ENCODE measurements around the gene EMD. TPM values are rescaled to one million over a fixed set of nuclear protein-coding genes. Genes with fewer than 3 reads are reported as not detected.
"Not testable (repeated sequence)": the region's sequence is repeated elsewhere in the genome, so short reads cannot be mapped to it uniquely, and the experiment has no call there.

EMD gene
- polyA plus RNA-seq, 1 donor = 68.2 TPM

DNA sequence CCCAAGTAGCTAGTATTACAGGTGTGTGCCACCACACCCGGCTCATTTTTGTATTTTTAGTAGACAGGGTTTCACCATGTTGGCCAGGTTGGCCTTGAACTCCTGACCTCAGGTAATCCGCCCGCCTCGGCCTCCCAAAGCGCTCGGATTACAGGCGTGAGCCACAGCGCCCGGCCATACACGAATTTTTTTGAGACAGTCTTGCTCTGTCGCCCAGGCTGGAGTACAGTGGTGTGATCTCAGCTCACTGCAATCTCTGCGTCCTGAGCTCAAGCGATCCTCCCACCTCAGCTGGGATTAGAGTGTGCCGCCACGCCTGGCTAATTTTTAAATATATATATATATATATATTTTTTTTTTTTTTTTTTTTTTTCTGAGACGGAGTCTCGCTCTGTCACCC, 17.3 kb downstream of the EMD start:
- not testable (repeated sequence) for DNase-seq

DNA sequence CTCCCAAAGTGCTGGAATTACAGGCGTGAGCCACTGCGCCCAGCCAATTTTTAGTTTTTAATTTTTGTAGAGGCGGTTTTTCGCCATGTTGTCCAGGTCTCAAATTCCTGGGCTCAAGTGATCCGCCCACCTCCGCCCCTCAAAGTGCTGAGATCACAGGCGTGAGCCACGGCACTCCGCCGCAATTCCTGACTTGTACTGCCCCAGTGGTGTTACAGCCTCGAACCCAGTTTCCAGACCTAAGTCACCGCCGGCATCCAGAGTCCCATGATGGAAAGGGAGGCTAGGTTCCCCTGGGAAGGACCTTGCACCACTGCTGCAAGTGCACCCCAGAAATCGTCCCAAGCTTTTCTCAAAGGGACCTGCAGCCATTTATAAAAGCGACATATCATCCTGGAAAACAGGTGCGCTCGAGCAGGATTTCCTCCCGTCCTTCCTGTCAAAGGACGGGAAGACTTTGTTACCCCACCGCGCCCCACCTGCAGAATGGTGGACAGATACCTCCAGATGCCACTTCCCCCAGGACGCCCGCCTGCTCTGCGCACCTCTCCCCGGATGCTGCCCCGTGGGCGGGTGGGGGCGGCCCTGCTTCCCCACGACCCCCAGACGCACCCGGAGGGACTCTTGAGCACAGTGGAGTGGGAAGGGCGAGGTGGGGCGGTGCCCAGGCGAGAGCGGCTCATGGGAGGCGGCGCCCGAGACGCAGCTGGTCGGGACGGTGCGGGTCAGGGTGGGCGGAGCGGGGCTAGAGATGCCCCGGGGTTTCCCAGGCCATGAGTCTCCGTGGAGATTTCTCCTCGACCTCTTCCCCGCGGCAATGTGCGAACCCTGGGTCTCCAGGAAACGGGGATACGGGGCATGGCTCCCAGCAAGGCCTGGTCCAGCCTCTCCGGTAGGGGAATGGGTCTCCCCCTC, 18.1 kb downstream of the EMD start:
- DNase-seq = no peak

DNA sequence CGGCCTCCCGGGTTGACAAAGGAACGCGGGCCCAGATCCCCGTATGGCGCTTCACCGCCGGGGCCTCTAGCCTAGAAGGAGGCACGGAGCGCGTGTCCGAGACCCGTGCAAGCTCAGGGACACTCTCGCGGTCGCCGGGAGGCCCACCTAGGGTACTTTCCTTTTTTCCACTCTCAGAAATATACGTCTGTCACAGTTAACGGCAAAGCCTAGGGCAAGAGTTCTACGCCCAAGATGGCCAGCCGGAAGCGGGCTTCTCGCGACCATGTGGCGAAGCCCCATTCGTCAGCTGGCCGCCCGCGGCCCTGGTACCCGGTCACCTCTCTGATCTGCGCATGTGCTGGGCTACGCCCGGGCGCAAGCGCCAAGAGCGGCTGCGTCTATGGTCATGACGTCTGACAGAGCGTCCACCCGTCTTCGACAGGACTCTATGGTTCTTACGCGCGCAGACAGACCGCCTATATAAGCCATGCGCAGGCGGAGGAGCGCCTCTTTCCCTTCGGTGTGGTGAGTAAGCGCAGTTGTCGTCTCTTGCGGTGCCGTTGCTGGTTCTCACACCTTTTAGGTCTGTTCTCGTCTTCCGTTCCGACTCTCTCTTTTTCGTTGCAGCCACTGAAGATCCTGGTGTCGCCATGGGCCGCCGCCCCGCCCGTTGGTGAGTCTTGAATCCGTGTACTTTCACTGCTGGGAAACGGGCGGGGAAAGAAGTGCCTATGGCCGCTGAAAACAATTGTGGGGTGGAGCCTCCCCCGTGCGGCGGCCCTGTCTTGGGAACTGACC, 19.0 kb downstream of the EMD start, which contains the start of gene RPL10:
Gene RPL10 (plus strand): TSS at position 490 of the 780 bp plus-strand sequence. CDS start 143 bp downstream, at position 633.
- DNase-seq = peak; percentile 88

DNA sequence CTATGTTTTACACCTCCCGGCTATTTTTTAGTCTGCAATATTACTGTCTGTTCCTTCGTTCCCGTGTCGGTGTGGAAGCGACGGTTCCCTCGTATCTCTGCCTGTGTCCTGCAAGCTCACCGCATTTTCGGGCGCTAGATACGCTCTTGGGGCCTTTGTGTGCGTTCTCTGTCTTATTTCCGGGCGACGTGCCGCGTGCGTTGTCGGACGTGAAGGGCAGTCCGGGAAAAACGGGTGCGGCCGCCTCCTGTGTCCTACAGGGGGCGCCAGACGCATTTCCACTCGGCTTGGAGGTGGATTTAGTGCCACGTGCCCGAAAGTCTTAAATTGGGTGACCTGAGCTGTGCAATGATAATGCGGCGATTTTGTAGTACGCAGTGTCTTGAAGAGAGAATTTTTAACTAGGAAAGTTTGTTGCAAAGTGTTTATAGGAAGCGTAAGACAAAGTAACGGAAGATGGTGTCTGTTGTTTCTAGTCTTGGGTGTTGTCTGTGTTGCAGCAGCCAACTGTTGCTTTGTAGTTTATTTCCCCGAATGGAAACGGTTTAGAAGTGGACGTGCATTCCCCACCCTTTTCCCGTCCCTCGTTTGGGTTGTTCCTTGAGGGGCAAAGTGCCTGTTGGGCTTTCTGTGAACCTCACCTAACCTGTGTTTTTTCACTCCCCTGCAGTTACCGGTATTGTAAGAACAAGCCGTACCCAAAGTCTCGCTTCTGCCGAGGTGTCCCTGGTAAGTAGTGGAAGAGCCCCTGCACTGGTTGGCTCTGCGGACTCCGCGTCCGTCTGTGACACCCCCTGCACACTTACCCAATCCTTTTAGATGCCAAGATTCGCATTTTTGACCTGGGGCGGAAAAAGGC, 19.8 kb downstream of the EMD start:
- peak; percentile 76 for DNase-seq

GRCh38 chrX:154399527-154400368, 20.7 kb downstream of the EMD start:
- no peak for DNase-seq

DNA sequence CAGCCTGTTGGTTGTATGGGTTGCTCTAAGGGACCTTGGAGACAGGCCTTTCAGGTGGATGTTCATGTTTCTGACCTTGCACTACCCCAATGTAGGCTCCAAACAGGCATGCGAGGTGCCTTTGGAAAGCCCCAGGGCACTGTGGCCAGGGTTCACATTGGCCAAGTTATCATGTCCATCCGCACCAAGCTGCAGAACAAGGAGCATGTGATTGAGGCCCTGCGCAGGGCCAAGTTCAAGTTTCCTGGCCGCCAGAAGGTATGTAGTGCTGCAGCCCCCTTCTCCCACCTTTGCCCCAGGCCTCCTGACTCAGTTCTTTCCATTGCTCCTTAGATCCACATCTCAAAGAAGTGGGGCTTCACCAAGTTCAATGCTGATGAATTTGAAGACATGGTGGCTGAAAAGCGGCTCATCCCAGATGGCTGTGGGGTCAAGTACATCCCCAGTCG, 21.3 kb downstream of the EMD start:
- DNase-seq = not testable (repeated sequence)

GRCh38 chrX:154401045-154401799, 22.1 kb downstream of the EMD start:
- no peak for DNase-seq

- no peak for DNase-seq
Measured at GRCh38 chrX:154401918-154402621, 23.0 kb downstream of the EMD start.

DNA sequence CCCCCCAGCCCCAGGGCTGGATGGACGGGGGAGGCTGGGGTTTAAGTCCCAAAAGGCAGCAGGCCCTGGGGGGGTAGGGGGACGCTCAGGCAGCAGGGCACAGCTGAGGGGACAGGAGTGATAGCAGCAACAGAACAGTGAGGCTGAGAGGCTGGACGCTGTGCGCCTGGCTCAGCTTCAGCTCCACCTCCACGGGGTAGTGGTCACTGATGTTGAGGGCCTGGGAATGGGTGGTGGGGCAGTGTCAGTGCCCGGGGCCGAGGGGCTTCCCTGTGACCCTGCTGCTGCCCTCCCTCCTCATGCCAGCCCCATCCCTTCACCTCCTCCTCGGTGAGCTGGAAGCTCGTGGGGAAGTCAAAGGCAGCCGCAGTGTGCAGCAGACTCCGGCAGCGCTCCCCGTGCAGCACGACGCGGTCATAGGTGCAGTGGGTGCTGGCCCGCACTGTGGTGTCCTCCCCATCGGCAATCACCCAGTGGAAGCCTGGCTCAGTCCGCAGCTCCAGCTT, 23.6 kb downstream of the EMD start:
- DNase-seq = no peak

- DNase-seq = no peak
Measured at GRCh38 chrX:154403192-154403591, 24.1 kb downstream of the EMD start.

DNA sequence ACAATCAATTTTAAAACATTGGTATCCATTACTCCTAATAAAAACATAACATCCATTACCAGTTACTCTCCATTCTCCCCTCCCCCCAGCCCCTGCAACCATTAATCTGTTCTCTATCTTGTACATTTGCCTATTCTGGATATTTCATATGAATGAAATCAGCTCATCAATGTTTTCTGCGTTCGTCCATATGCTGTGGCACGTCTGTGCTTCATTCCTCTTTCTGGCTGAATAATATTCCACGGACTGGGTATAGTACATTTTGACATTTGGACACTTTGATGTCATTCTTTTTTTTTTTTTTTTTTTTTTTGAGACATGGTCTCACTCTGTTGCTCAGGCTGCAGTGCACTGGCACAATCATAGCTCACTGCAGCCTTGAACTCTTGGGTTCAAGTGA, 24.8 kb downstream of the EMD start:
- DNase-seq = no peak

GRCh38 chrX:154404625-154405192, 25.6 kb downstream of the EMD start:
- no peak for DNase-seq

DNA sequence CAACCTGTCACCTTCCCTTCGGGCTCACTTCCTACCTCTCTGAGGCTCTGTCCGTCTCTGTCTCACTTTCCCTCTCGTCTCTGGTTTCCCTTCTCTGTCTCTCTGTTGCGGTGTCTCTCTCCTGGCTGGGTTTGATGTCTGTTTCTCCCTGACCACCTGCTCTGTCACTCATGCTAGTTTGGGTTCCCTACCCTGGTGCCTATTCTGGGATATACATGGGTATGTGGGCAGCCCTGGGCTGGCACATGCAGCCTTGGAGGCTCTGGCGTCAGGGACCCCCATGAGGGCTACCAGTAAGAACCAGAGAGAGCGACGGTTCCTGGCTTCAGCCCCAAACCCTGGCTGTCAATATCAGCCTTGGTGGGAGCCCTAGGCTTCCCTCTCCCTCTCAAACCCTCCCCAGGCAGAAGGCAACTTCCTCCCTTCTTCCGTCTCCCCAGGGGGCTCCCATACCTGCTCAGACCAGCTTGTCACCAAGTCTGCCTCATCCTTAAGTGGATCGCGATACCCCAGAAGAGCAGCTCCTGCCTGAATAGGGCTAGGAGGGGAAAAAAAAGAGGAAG, 29.6 kb downstream of the EMD start:
- DNase-seq = no peak

- no peak for DNase-seq
Measured at GRCh38 chrX:154409222-154409871, 30.3 kb downstream of the EMD start, which contains the start of gene DNASE1L1. DNASE1L1 (minus strand) TSS chrX:154409254; CDS start chrX:154405568, 3,686 bp downstream.

- no peak for DNase-seq
Measured at GRCh38 chrX:154411981-154412340, 32.9 kb downstream of the EMD start.

DNA sequence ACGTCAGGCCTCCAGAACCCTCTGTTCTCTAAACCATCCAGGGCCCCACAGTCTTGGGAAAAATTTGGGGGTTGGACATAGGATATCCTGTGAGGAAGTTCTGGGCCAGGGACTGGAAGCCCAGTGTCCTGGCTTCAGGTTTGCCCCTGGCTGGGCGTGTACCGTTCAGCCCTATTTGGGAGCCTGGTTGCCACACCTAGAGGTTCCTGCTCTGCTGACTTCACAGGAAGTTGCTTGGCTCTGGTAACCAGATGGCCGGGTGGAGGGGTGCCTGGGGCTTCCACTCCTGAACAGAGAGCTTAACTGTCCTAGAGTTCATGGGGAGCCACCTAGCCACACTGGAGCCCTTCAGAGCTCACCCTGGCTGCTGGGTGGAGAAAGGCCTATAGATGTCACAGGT, 33.4 kb downstream of the EMD start:
- no peak for DNase-seq

DNA sequence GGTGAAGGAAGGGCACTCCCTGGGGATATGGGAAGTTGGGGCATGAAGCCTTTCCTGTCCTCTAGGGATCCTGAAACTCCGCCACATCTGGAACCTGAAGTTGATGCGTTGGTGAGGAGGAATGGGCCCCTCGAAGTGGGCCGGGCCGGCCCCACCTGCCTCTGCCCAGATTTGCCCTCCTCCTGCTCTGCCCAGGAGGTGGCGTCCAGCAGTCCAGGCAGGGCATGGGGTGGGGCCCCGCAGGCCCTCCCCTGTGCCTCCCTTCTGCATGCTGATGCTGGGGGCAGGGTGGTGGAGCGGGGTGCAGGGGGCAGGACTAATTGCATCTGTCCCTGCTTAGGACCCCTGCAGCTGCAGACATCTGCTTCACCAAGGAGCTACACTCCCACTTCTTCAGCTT, 34.0 kb downstream of the EMD start:
- DNase-seq = no peak

DNA sequence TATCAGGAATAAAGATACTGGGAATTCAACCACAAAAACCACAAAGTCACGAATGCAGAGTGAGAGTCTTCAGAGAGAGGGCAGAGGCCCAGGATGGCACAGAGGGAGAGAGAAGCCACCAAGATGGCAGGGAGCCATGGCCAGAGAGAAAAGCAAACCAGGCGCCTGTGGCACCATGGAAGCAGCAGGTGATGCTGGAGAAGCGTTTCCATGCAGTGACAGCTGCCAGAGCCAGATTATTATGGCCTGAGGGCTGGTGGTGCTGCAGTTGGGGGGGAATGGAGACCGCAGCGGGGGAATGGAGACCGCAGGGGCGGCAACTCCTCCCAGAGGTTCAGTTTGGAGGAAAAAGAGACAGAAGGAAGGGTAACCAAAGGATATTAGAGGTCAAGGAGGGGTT, 38.1 kb downstream of the EMD start:
- DNase-seq = no peak
